Limb (tissue), 2 donors: ENCODE data around the gene PTPN20.

Source experiments
- DNase-seq, 2 donors: peaks; one replicate each; pipeline ENCODE4 v3.0.0-alpha.2; 2016; ENCODE audit errors: extremely low spot score in 2 of 2

Gene PTPN20

DNA sequence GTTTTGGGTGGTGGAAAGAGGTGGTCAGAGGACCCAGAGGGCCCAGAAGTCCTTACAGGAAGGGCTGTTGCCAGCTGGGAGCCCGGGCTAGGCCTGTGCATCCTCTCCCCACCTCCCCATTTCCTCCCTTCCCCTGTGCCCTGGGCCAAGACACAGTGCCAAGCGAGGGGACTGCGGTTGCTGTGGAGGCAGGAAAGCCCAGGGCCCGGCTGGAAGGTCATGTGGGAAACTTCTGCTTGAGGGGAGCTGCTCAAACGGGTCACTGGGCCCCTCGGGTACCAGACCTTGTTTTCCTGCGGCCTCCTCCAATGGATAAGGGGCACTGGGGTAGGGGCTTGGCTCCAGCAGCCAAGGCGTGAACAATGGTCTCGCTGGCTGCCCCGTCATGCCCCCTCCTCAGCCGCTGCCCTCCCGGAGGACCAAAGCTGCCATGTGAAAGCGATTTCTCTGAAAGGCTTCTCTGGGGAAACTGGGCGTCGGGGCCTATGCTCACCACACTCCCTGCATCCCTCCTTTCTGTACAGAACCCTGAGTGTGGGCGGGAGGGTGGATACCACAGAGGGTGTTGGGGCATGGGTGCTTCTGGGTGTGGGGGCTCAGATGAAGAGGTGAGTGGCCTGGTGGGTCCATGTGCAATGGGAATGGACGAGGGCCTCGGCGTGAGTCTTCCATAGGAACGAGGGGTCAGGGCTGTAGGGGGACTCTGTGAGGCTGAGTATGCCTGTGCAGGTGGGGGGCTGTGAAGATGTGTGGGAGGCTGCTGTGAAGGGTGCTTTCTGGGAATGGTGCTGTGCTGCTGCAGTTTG is 135.3 kb downstream of the PTPN20 start:
- peak in 1 of 2 donors; percentile 26 for DNase-seq

DNA sequence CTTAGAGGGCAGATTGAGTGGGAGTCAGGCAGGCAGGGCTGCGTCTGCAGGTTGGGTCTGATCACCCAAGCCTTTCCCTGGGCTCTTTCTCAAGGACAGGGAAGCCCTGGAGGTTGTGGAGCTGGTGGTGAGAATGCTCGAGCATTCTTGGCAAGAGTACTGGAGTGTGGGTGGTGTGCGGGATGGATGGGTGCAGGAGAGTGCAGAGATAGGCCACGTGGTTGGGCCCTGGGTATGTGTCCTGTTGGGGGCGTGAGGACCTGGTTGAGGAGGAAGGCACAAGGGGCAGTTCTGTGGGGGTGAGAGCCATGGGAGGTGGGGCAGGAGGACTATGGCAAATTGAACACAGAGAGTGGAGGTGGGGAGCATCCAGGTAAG is 135.9 kb downstream of the PTPN20 start:
- peak in 1 of 2 donors; percentile 29 for DNase-seq

- peak; percentile 82 for DNase-seq
Measured at GRCh38 chr10:47047577-47048525, 136.6 kb downstream of the PTPN20 start.

DNA sequence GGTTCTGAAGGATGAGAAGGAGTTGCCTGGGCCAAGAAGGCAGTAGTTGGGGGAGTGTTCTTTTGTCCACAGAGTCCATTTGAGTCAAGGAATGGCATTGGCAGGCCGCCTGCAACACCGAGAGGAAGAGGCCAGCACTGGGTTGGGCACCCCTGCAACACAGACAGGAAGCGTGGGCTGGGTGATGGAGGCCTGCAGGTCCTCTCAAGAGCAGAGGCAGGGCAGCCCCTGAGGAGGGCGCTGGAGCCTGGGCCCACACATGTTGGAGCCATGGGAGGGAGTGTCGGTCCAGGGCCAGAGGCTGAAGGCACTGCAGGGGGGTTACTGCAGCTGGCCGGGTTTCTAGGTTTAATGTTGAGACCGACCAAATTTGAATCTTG is 137.3 kb downstream of the PTPN20 start:
- peak in 1 of 2 donors; percentile 36 for DNase-seq

DNA sequence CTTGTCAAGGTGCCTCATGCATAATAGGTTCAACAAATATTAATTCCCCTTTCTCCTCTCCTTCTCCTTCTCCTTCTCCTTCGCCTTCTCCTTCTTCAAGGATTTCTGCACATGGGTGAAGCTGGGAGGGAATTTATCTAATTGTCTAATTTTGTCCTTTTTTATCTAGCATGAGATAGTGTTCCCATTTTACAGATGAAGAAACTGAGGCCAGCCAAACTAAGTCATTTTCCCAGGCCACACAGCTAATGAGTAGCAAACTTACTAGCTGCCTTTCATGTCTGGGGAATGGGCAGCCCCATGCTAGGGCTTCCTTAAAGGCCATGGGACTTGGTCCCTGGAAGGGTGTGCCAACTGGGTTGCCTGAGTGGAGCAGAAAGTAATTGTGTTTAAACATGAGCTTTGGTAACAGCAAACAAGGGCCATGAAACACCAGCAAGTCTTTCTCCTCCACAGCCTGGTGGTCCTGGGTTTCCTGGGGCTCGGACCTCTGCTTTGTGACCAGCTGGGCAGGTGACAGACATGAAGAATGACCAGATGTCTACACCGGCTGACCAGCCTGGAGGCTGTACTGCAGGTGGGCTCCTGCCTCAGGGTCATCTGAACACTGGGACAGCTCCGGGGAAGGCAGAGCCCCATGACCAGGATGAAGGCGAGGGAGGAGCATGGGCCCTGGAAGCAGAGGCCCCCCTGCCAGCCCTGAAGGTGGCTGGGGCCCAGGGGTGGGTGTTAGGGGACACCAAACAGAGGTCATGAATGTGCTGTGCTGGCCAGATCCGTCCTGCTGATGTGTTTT is 138.0 kb downstream of the PTPN20 start:
- peak in 1 of 2 donors; percentile 28 for DNase-seq

- DNase-seq = peak in 1 of 2 donors; percentile 32
Measured at GRCh38 chr10:47049906-47050305, 138.7 kb downstream of the PTPN20 start.

DNA sequence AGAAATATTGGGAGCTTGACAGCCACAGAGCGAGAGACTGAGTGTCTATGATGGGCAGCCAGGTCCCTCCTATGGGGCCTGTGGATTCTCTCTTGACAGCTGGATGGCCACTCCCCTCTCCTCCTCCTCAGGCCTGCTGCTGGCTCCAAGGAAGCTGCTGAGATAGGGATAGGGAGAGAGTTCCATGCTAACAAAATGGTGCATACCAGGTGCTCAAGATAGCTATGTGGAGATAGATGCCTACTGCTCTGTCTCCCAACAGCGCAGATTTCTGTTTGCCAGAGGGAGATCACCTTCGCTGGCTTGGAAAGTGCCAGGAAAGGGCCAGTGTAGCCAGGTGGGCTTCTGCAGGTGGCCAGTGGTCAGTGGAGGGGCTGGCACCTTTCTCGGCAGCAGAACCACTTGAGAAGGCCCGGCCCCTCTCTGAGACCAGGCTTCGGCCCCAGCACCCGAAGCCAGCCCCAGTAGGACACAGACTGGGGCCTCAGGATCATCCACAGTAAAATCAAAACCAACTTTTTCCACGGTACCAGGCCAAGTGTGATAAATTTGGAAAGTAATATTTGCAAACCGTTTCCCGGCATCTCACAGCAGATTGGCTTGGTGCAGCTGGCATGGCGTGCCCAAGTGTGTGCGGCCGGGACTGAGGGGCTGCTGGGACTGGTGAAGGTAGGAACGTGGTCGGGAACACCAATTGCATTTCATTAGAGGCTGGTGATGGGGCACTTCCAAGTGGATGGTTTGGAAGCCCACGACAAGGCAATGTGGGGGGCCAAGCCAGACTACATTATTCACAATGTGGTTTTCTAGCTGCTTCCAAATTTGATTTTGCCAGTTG is 139.6 kb downstream of the PTPN20 start:
- DNase-seq = peak in 1 of 2 donors; percentile 27

- no peak for DNase-seq
Measured at GRCh38 chr10:47051741-47052238, 140.6 kb downstream of the PTPN20 start.
